Mesothelial cell of epicardium (in vitro differentiated cells): ENCODE data around the gene RSPO4. TPM values are rescaled to one million over a fixed set of nuclear protein-coding genes. Genes with fewer than 3 reads are reported as not detected.

Experiments used
- DNase-seq, 2 experiments: peaks; one replicate each; pipeline ENCODE4 v3.0.0; 2021; ENCODE audit warnings: low spot score in 2 of 2; ENCODE audit not compliant: unreplicated experiment in 2 of 2
- H3K27ac Mint-ChIP-seq: 2 replicates; pipeline ENCODE4 v1.8.0; 2021; ENCODE audit warnings: mixed read lengths
- H3K27me3 Mint-ChIP-seq: 2 replicates; pipeline ENCODE4 v1.8.0; 2021; ENCODE audit warnings: low read depth, mixed read lengths
- H3K36me3 Mint-ChIP-seq: 2 replicates; pipeline ENCODE4 v1.8.0; 2021; ENCODE audit warnings: mixed read lengths
- H3K4me1 Mint-ChIP-seq: 2 replicates; pipeline ENCODE4 v1.8.0; 2021; ENCODE audit warnings: mixed read lengths
- H3K4me3 Mint-ChIP-seq: 2 replicates; pipeline ENCODE4 v1.8.0; 2021; ENCODE audit warnings: mild to moderate bottlenecking, moderate library complexity, mixed read lengths
- H3K9me3 Mint-ChIP-seq: 2 replicates; pipeline ENCODE4 v1.8.0; 2021; ENCODE audit warnings: mixed read lengths
- total RNA-seq: library from RNA; stranded (reverse); gene quantifications from 3 replicates; pipeline ENCODE4 v1.2.1, GENCODE V29; 2021
- TF ChIP-seq, protein P1 (sequence below): fragments of 200-600 bp; sonication (generic); IDR thresholded peaks from one replicate; pipeline ENCODE4 v1.5.0; 2021; ENCODE audit warnings: antibody characterized with exemption; ENCODE audit not compliant: unreplicated experiment

RSPO4 gene
- total RNA-seq, 1 donor from 2014 or later, result 8.9 TPM

DNA sequence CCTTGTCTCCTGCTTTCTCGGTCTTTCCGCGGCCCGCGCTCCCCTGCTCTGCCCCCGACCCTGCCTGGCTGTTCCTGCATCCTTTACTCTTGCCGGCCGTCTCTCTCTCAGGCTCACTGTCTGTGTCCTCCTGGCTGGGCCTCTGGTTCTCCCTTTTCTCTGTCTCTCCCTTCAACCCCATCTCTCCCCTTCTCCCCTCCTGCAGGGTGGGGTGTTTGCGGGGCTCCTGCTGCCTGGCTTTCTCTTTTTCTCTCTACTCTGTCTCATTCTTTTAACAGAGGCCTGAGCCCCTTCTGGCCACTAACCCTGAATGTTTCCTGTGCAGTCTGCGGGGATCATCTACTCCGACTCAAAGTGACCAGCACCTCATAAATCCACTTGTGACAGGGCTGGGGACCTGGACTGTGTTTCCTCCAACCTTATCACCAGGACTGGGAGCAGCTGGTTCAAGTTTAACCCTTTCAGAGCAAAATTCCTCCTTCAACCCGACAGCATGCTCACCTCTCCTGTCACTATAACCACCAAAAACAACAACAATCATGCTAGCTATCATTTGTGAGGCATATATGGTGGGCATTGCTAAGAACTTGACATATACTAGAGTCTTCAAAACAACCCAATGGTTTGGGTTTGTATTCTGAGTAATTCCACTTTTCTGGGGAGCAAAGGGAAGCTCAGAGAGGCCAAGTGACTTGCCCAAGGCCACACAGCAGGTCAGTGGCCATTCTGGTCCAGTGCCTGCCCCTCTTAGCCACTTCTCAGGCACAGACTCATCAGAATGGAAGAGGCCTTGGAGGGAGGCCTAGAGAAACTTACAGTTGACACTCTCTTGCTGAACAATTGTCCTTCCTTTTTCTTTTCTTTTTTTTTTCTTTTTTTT is 811 bp upstream of the RSPO4 start:
- TF ChIP-seq, protein P1, sequence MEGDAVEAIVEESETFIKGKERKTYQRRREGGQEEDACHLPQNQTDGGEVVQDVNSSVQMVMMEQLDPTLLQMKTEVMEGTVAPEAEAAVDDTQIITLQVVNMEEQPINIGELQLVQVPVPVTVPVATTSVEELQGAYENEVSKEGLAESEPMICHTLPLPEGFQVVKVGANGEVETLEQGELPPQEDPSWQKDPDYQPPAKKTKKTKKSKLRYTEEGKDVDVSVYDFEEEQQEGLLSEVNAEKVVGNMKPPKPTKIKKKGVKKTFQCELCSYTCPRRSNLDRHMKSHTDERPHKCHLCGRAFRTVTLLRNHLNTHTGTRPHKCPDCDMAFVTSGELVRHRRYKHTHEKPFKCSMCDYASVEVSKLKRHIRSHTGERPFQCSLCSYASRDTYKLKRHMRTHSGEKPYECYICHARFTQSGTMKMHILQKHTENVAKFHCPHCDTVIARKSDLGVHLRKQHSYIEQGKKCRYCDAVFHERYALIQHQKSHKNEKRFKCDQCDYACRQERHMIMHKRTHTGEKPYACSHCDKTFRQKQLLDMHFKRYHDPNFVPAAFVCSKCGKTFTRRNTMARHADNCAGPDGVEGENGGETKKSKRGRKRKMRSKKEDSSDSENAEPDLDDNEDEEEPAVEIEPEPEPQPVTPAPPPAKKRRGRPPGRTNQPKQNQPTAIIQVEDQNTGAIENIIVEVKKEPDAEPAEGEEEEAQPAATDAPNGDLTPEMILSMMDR, result no peak
- Mint-ChIP-seq H3K27me3 (peaks cover 74% of the 10 kb centered on the region), H3K4me1 (peaks cover 12% of the 10 kb centered on the region), H3K9me3 (no peaks in the 10 kb centered on the region), H3K27ac (peak overlapping the region; percentile 81), H3K36me3 (no peaks in the 10 kb centered on the region), H3K4me3 (peak overlapping the region; percentile 79)
- no peak for DNase-seq

DNA sequence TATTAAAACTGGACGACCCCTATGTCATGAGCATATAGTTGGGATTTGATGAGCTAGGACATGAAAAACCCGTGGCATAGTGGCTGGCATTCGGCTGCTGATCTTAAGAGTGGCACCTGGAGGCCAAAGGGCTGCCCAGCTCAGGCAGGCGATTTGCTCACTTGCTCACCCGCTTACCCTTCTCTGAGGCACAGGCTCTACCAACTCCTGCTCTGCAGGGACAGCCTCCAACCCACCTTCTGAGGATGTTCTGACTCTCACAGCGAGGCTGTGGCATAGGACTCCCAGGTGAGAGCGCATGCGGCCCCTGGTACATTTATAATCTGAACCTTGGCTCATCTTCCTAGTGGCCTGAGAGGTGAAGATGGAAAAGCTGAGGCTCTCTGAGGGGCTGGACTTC is 995 bp downstream of the RSPO4 start:
- TF ChIP-seq, protein P1, result no peak
- no peak for DNase-seq
- H3K4me3 Mint-ChIP-seq, result peak overlapping the region; percentile 65
- no peaks in the 10 kb centered on the region for H3K36me3 Mint-ChIP-seq
- H3K4me1 Mint-ChIP-seq, result peaks cover 12% of the 10 kb centered on the region
- no peaks in the 10 kb centered on the region for H3K9me3 Mint-ChIP-seq
- peaks cover 76% of the 10 kb centered on the region for H3K27me3 Mint-ChIP-seq
- no peak overlapping the region for H3K27ac Mint-ChIP-seq

DNA sequence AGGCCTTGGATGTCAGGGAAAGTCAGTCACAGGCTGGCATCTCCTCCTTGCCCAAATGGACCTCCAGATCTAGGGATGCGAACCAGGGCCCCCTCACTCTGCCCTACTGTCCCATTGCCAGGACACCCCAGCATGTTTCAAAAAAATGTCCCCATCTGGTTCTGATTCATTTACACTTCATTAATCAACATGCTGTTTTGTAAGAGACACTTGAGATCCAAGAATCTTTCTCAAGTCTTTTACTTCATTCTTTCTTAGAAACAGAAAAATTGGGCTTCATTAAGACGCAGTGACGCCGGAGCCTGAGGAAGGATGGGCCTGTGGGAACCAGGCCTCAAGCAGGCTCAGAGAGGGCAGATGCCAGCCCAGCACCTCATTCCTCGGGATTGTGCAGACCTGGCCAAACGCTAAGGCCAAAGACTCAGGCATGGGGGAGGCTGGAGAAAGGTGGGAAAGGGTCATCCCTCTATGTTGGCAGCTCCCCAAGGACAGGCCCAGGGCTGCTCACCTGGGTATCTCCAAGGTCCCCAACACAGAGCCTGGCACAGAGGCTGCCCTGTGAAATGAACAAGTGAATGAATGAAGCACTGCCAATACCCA is 3.8 kb downstream of the RSPO4 start:
- no peak overlapping the region for H3K4me3 Mint-ChIP-seq
- no peaks in the 10 kb centered on the region for H3K9me3 Mint-ChIP-seq
- TF ChIP-seq, protein P1, result no peak
- peaks cover 63% of the 10 kb centered on the region for H3K27me3 Mint-ChIP-seq
- H3K36me3 Mint-ChIP-seq, result no peaks in the 10 kb centered on the region
- H3K27ac Mint-ChIP-seq, result no peak overlapping the region
- DNase-seq, result no peak
- peaks cover 6% of the 10 kb centered on the region for H3K4me1 Mint-ChIP-seq

DNA sequence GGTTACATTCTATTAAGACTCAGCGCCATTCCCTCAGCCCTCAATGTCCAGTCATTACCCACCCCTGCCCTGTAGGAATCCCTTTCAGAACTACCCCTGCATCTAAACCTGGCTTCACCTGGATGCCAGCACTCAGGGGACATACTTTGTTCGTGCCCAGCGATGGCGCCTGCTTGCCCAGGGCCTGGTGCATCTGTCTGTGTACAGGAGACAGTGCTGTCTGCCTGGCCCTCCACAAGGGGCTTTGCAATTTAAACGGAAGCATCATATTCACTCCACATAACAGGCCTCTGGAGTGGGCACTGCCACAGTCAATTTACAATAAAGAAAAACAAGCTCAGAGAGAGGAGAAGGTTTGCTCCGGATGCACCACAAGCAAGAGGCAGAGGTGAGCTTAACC is 4.6 kb downstream of the RSPO4 start:
- Mint-ChIP-seq H3K27ac (no peak overlapping the region), H3K36me3 (no peaks in the 10 kb centered on the region), H3K9me3 (no peaks in the 10 kb centered on the region), H3K27me3 (peaks cover 58% of the 10 kb centered on the region), H3K4me1 (peaks cover under 1% of the 10 kb centered on the region), H3K4me3 (no peak overlapping the region)
- TF ChIP-seq, protein P1, result no peak
- no peak for DNase-seq

DNA sequence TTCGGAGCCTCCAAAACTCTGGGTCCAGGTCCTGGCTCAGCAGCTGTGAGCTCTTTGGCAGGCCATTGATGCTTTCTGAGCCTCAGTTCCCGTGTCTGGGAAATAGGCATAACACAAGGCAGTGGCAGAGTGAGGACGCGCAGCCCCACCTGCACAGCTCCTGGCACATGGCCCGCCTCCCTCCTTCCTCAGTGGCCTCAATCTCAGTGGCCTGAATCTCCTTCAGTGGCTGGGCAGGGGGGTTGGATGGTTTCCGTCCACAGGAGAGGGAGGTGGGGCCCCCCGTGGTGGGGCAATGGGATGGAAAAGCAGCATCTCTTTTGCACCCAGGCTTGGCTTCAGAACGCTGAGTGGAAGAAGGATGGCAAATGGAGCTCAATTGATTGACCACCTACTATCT is 5.1 kb downstream of the RSPO4 start:
- Mint-ChIP-seq H3K9me3 (no peaks in the 10 kb centered on the region), H3K4me3 (no peak overlapping the region), H3K4me1 (no peaks in the 10 kb centered on the region), H3K27me3 (peaks cover 56% of the 10 kb centered on the region), H3K27ac (no peak overlapping the region), H3K36me3 (no peaks in the 10 kb centered on the region)
- DNase-seq, result no peak
- TF ChIP-seq, protein P1, result no peak
